MM.1S (cell line): ENCODE measurements around the gene PKD2L1.
A peak's percentile ranks its signal among the peaks of the same experiment; 100 is the strongest.

Experiments used
- DNase-seq: peaks from one replicate; pipeline ENCODE4 v3.0.0-alpha.2; 2015
- H2AFZ ChIP-seq: fragments of 300-600 bp; sonication (generic); 2 replicates; pipeline ENCODE4 v1.6.0; 2016; ENCODE audit warnings: antibody characterized with exemption, low read length
- H3F3A ChIP-seq: fragments of 300-600 bp; sonication (generic); 2 replicates; pipeline ENCODE4 v1.6.1; 2016; ENCODE audit warnings: mild to moderate bottlenecking, antibody characterized with exemption, low read length, moderate library complexity, mixed read lengths; ENCODE audit not compliant: insufficient read depth
- H3K27ac ChIP-seq: fragments of 300-600 bp; sonication (generic); 2 replicates; pipeline ENCODE4 v1.5.1; 2016; ENCODE audit warnings: mild to moderate bottlenecking, low read length
- H3K27me3 ChIP-seq: fragments of 300-600 bp; sonication (generic); replicated peaks from 2 replicates; pipeline ENCODE4 v1.6.0; 2016; ENCODE audit warnings: low read length; ENCODE audit not compliant: insufficient read depth
- H3K36me3 ChIP-seq: fragments of 300-600 bp; sonication (generic); replicated peaks from 2 replicates; pipeline ENCODE4 v1.6.1; 2016; ENCODE audit warnings: mild to moderate bottlenecking, low read length, mixed read lengths; ENCODE audit not compliant: insufficient read depth
- H3K4me1 ChIP-seq: fragments of 300-600 bp; sonication (generic); 2 replicates; pipeline ENCODE4 v1.6.1; 2016; ENCODE audit warnings: low read length, mixed read lengths
- H3K4me2 ChIP-seq: fragments of 300-600 bp; sonication (generic); 2 replicates; pipeline ENCODE4 v1.6.0; 2016; ENCODE audit warnings: low read depth, low read length
- H3K4me3 ChIP-seq: fragments of 300-600 bp; sonication (generic); 2 replicates; pipeline ENCODE4 v1.5.1; 2016; ENCODE audit warnings: low read length, mixed read lengths
- H3K79me2 ChIP-seq: fragments of 300-600 bp; sonication (generic); 2 replicates; pipeline ENCODE4 v1.6.1; 2016; ENCODE audit warnings: mixed run types, low read length, mixed read lengths
- H3K9ac ChIP-seq: fragments of 300-600 bp; sonication (generic); 2 replicates; pipeline ENCODE4 v1.6.1; 2016; ENCODE audit warnings: low read length, mixed read lengths
- H3K9me2 ChIP-seq: fragments of 300-600 bp; sonication (generic); replicated peaks from 2 replicates; pipeline ENCODE4 v1.6.1; 2016; ENCODE audit warnings: mild to moderate bottlenecking, low read length, mixed read lengths; ENCODE audit not compliant: insufficient read depth
- H3K9me3 ChIP-seq: fragments of 300-600 bp; sonication (generic); replicated peaks from 2 replicates; pipeline ENCODE4 v1.6.1; 2016; ENCODE audit warnings: mild to moderate bottlenecking, low read length, mixed read lengths; ENCODE audit not compliant: insufficient read depth
- H4K20me1 ChIP-seq: fragments of 300-600 bp; sonication (generic); 2 replicates; pipeline ENCODE4 v1.6.1; 2016; ENCODE audit warnings: mild to moderate bottlenecking, low read length, moderate library complexity, mixed read lengths; ENCODE audit not compliant: insufficient read depth
- EZH2 ChIP-seq: fragments of 300-600 bp; sonication (generic); optimal IDR thresholded peaks from 2 replicates; pipeline ENCODE3; 2017; ENCODE audit warnings: low read depth, mild to moderate bottlenecking, antibody characterized with exemption, low read length, mixed read lengths
- EZH2phosphoT487 ChIP-seq: fragments of 300-600 bp; sonication (generic); IDR thresholded peaks from 2 replicates; pipeline ENCODE4 v1.6.1; 2018; ENCODE audit warnings: antibody characterized with exemption, low read length
- TF ChIP-seq, protein P1 (sequence below): fragments of 300-600 bp; sonication (generic); IDR thresholded peaks from 2 replicates; pipeline ENCODE4 v1.5.1; 2016; ENCODE audit warnings: antibody characterized with exemption, low read length, mixed read lengths

Gene PKD2L1

DNA sequence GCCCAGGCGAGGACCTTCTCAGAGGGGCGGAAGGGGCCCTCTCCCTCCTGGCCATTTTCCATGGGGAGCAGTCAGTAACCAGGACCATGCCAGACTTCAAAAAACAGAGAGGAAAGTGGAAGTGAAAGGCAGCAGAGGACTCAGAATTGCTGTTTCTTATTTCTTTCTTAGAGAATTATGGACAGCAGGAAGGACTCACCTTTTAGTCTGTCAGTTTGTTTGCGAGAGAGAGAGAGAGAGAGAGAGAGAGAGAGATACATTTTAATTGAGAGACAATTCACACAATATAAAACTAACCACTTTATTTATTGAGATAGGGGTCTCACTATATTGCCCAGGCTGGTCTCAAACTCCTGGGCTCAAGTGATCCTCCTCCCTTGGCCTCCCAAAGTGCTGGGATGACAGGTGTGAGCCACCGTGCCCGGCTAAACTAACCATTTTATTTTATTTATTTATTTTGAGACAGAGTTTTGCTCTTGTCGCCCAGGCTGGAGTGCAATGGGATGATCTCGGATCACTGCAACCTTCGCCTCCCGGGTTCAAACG lies 41.5 kb upstream of the PKD2L1 start:
- Histone ChIP-seq H3K9me2 (no peaks in the 10 kb centered on the region), H3K9me3 (no peaks in the 10 kb centered on the region), H3K27me3 (no peaks in the 10 kb centered on the region), H3K79me2 (peaks cover 19% of the 10 kb centered on the region), H3K4me2 (peak overlapping the region; percentile 81), H3K4me1 (peaks cover 44% of the 10 kb centered on the region), H3K9ac (peak overlapping the region; percentile 57), H3K36me3 (no peaks in the 10 kb centered on the region), H3F3A (peaks cover 24% of the 10 kb centered on the region), H2AFZ (peak overlapping the region; percentile 47), H3K27ac (peak overlapping the region; percentile 94), H4K20me1 (no peaks in the 10 kb centered on the region), H3K4me3 (peak overlapping the region; percentile 40)
- TF ChIP-seq EZH2 (no peak), EZH2phosphoT487 (no peak)
- TF ChIP-seq, protein P1, sequence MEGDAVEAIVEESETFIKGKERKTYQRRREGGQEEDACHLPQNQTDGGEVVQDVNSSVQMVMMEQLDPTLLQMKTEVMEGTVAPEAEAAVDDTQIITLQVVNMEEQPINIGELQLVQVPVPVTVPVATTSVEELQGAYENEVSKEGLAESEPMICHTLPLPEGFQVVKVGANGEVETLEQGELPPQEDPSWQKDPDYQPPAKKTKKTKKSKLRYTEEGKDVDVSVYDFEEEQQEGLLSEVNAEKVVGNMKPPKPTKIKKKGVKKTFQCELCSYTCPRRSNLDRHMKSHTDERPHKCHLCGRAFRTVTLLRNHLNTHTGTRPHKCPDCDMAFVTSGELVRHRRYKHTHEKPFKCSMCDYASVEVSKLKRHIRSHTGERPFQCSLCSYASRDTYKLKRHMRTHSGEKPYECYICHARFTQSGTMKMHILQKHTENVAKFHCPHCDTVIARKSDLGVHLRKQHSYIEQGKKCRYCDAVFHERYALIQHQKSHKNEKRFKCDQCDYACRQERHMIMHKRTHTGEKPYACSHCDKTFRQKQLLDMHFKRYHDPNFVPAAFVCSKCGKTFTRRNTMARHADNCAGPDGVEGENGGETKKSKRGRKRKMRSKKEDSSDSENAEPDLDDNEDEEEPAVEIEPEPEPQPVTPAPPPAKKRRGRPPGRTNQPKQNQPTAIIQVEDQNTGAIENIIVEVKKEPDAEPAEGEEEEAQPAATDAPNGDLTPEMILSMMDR, result no peak
- DNase-seq, result peak; percentile 10

DNA sequence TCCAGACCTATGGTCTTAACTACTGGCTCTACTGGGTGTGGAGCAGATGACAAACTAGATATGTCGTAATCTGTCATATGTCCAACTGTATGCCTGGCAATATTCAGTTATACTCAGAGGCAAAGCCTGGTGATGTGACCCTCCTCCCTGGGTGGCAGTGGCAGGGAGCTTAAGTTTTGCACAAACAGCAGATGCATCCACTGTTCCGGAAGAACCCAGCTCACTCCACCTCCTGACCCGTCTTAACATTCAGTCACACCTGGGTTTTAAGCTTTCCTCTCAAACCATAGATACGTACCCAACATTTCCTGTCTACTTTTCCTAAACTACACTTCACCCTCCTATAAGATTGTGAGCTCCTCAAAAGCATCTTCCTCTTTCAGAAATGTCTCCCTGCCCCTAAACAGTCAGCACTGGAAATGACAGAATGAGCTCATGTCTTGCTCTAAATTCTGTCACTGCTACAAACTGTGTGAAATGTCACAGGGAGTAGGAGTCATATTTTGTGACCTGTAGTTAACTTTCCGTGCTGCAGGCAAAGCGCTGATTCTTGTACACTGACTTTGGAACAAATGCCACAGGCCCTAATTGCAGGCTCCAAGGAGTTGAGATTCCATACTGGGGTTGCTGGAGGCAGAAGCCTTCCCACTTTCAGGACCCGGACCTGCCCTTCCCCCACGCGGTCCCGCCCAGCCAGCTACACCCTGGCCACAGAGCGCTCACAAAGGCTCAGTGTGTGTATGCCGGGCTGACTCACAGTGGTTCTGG lies 40.9 kb upstream of the PKD2L1 start:
- Histone ChIP-seq H3K4me2 (peak overlapping the region; percentile 81), H3K9me2 (no peaks in the 10 kb centered on the region), H3K4me1 (peaks cover 44% of the 10 kb centered on the region), H3K27ac (peak overlapping the region; percentile 94), H3K4me3 (peak overlapping the region; percentile 40), H4K20me1 (no peaks in the 10 kb centered on the region), H2AFZ (peak overlapping the region; percentile 47), H3K36me3 (no peaks in the 10 kb centered on the region), H3F3A (peaks cover 29% of the 10 kb centered on the region), H3K27me3 (no peaks in the 10 kb centered on the region), H3K9ac (peak overlapping the region; percentile 57), H3K9me3 (no peaks in the 10 kb centered on the region), H3K79me2 (peaks cover 19% of the 10 kb centered on the region)
- peak; percentile 62 for DNase-seq
- TF ChIP-seq EZH2, result no peak
- no peak for TF ChIP-seq EZH2phosphoT487
- TF ChIP-seq, protein P1, result no peak

DNA sequence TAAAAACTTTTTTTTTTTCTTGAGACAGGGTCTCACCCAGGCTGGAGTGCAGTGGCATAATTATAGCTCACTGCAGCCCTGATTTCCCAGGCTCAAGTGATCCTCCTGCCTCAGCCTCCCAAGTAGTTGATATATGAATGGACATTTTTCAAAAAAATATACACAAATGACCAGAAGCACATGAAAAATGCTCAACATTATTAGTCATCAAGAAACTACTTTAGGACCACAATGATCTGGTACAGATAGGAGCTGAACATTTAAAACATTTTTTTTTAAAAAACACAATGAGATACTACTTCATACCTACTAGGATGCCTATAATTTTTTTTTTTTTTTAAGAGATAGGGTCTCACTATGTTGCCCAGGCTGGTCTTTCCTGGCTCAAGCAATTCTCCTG lies 38.7 kb upstream of the PKD2L1 start:
- no peak for TF ChIP-seq EZH2phosphoT487
- TF ChIP-seq, protein P1, result no peak
- no peak for TF ChIP-seq EZH2
- H3F3A ChIP-seq, result peaks cover 39% of the 10 kb centered on the region

More for the DNA sequence above, 38.7 kb upstream of the PKD2L1 start:
- H3K27ac ChIP-seq, result no peak overlapping the region
- no peak overlapping the region for H3K9ac ChIP-seq
- no peaks in the 10 kb centered on the region for H4K20me1 ChIP-seq
- H3K4me3 ChIP-seq, result no peak overlapping the region
- DNase-seq, result no peak
- H3K9me3 ChIP-seq, result no peaks in the 10 kb centered on the region
- H3K9me2 ChIP-seq, result no peaks in the 10 kb centered on the region
- H3K27me3 ChIP-seq, result no peaks in the 10 kb centered on the region
- H3K79me2 ChIP-seq, result peaks cover 3% of the 10 kb centered on the region
- H2AFZ ChIP-seq, result no peak overlapping the region
- H3K4me2 ChIP-seq, result no peak overlapping the region
- peaks cover 4% of the 10 kb centered on the region; the same call in 1 of the 2 replicates for H3K36me3 ChIP-seq
- H3K4me1 ChIP-seq, result peaks cover 53% of the 10 kb centered on the region
